Measurements from ENCODE around the gene NAV3.
A peak's percentile ranks its signal among the peaks of the same experiment; 100 is the strongest.

DNA sequence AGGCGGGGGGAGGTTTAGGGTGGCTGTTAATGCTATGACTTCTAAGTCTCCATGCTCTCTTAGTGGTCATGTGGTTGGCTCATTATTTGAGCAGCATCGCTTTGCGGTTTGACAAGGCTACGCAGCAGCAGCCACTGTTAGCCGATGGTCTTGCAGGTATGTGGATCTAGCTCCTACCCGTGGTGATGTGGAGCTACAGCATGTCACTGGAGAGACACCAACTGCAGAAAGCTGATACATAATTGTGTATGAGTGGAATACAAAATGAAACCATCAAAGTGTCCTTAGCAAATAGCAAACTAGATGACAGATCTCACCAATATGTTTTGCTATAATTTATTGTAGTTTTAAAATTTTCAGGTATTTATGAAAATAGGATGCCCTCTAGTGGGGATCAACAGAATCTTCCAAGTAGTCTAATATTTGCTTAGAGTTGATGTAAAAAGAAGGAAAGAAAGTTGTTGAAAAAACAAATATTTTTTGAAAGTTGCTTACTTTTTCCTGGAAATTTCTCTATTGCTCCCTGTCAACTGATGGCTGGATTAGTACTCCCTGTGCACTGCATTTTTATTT, 94.9 kb downstream of the NAV3 start:
- TF ChIP-seq CTCF (IDR thresholded peaks at IDR 0.05) (peak; percentile 69 to 81 (median 74)), EP300 (IDR thresholded peaks at IDR 0.05) (no peak), POLR2AphosphoS5 (IDR thresholded peaks at IDR 0.05) (peak in 1 of 4 donors; percentile 6), POLR2A (IDR thresholded peaks at IDR 0.05) (no peak)

Measured in sigmoid colon (tissue), 4 donors.